SK-N-SH (cell line): Measurements from ENCODE around the gene SLC22A5. TPM values are rescaled to one million over a fixed set of nuclear protein-coding genes. Genes with fewer than 3 reads are reported as not detected.

Experiments
- CTCF ChIA-PET: fragments of 300-600, 350-600 bp; formaldehyde crosslinking; extraction: SDS; loops from one replicate; lab custom pipeline; 2021; lab: Yijun Ruan, JAX
- POLR2A ChIA-PET: fragments of 350-600 bp; sonication (Branson Sonifier 250); formaldehyde crosslinking; extraction: SDS; loops from one replicate; lab custom pipeline; 2020; ENCODE audit warnings: antibody characterized with exemption, inconsistent platforms; lab: Yijun Ruan, JAX
- DNase-seq: peaks from one replicate; pipeline ENCODE4 v3.0.0; 2012
- H2AFZ ChIP-seq: fragments of 200-600 bp; sonication (generic); 2 replicates; pipeline ENCODE4 v1.8.1; 2016; ENCODE audit warnings: antibody characterized with exemption, mild to moderate bottlenecking, low read depth
- H3F3A ChIP-seq: fragments of 200-600 bp; sonication (generic); replicated peaks from 2 replicates; pipeline ENCODE3; 2016; ENCODE audit warnings: antibody characterized with exemption, mild to moderate bottlenecking; ENCODE audit not compliant: insufficient read depth
- H3K27ac ChIP-seq, 2 experiments: fragments of 200-500 bp in 1 of 2; fragments of 200-600 bp in 1 of 2; sonication (Bioruptor generic) in 1 of 2; sonication (generic), shearing (Covaris generic) in 1 of 2; 2 replicates each; pipeline versions ENCODE4 v1.5.1 to v1.6.1; 2014 to 2016; ENCODE audit warnings: low read depth in 2 of 2, inconsistent platforms in 1 of 2, low read length in 1 of 2, mild to moderate bottlenecking in 1 of 2, mixed read lengths in 1 of 2
- H3K27me3 ChIP-seq: fragments of 200-600 bp; sonication (generic), shearing (Covaris generic); 2 replicates; pipeline ENCODE4 v1.6.1; 2016; ENCODE audit warnings: mixed run types; ENCODE audit not compliant: insufficient read depth
- H3K36me3 ChIP-seq, 2 experiments: fragments of 200-500 bp in 1 of 2; fragments of 200-600 bp in 1 of 2; sonication (Bioruptor generic) in 1 of 2; sonication (generic) in 1 of 2; replicated peaks in 1 of 2; 2 replicates each; pipeline versions ENCODE3 to v1.5.1; 2014 to 2016; ENCODE audit warnings: low read length in 1 of 2, mild to moderate bottlenecking in 1 of 2; ENCODE audit not compliant: insufficient read depth in 2 of 2, control insufficient read depth in 1 of 2
- H3K4me1 ChIP-seq, 2 experiments: fragments of 200-500 bp in 1 of 2; fragments of 200-600 bp in 1 of 2; sonication (Bioruptor generic) in 1 of 2; sonication (generic), shearing (Covaris generic) in 1 of 2; 2 replicates each; pipeline versions ENCODE4 v1.5.1 to v1.6.1; 2014 to 2016; ENCODE audit warnings: low read depth in 1 of 2, low read length in 1 of 2, mixed run types in 1 of 2; ENCODE audit not compliant: insufficient read depth in 2 of 2, control insufficient read depth in 1 of 2
- H3K4me2 ChIP-seq: fragments of 200-600 bp; sonication (generic), shearing (Covaris generic); 2 replicates; pipeline ENCODE4 v1.6.1; 2017; ENCODE audit warnings: mixed run types
- H3K4me3 ChIP-seq, 2 experiments: fragments of 200-500 bp in 1 of 2; fragments of 200-600 bp in 1 of 2; sonication (Bioruptor generic) in 1 of 2; sonication (generic), shearing (Covaris generic) in 1 of 2; 2 replicates each; pipeline versions ENCODE4 v1.5.1 to v1.8.1; 2014 to 2016; ENCODE audit warnings: low read depth in 2 of 2, inconsistent platforms in 1 of 2, low read length in 1 of 2, mild to moderate bottlenecking in 1 of 2, mixed read lengths in 1 of 2, moderate library complexity in 1 of 2
- H3K79me2 ChIP-seq: fragments of 200-600 bp; sonication (generic); 2 replicates; pipeline ENCODE4 v1.8.1; 2017; ENCODE audit warnings: mild to moderate bottlenecking; ENCODE audit not compliant: insufficient read depth
- H3K9ac ChIP-seq: fragments of 200-600 bp; sonication (generic); 2 replicates; pipeline ENCODE4 v1.6.1; 2017; ENCODE audit warnings: mixed run types
- H3K9me2 ChIP-seq: fragments of 200-600 bp; sonication (generic); 2 replicates; pipeline ENCODE4 v1.6.1; 2017; ENCODE audit warnings: mixed run types
- H3K9me3 ChIP-seq: fragments of 200-600 bp; sonication (generic); 2 replicates; pipeline ENCODE4 v1.6.1; 2017; ENCODE audit warnings: mixed run types, mild to moderate bottlenecking, moderate library complexity
- H4K20me1 ChIP-seq: fragments of 200-600 bp; sonication (generic); 2 replicates; pipeline ENCODE4 v1.6.1; 2017; ENCODE audit warnings: mild to moderate bottlenecking, mixed run types; ENCODE audit not compliant: insufficient read depth
- CTCF ChIP-seq: fragments of 200-600 bp; sonication (generic); IDR thresholded peaks from 2 replicates; pipeline ENCODE4 v1.6.1; 2017; ENCODE audit warnings: antibody characterized with exemption, mild to moderate bottlenecking, moderate library complexity
- ELF1 ChIP-seq: IDR thresholded peaks from 2 replicates; pipeline ENCODE4 v1.4.0; 2012
- EZH2phosphoT487 ChIP-seq: fragments of 200-600 bp; sonication (generic); IDR thresholded peaks from 2 replicates; pipeline ENCODE4 v1.6.1; 2017; ENCODE audit warnings: low read depth, mixed run types, mild to moderate bottlenecking, antibody characterized with exemption, moderate library complexity, borderline replicate concordance
- FOXM1 ChIP-seq: IDR thresholded peaks from 2 replicates; pipeline ENCODE4 v1.4.0; 2012; ENCODE audit warnings: low read depth, mild to moderate bottlenecking
- GATA2 ChIP-seq: sonication (generic); formaldehyde crosslinking; IDR thresholded peaks from 2 replicates; pipeline ENCODE4 v1.5.0; 2020; ENCODE audit warnings: mild to moderate bottlenecking, missing genetic modification reagents
- JUND ChIP-seq: IDR thresholded peaks from 2 replicates; pipeline ENCODE4 v1.4.0; 2012
- MAX ChIP-seq: IDR thresholded peaks from 2 replicates; pipeline ENCODE4 v1.4.0; 2012; ENCODE audit warnings: low read depth
- MXI1 ChIP-seq: IDR thresholded peaks from 2 replicates; pipeline ENCODE4 v1.6.1; 2012; ENCODE audit warnings: mild to moderate bottlenecking, low read depth, low read length, improper control_type of control experiment
- NRF1 ChIP-seq: IDR thresholded peaks from 2 replicates; pipeline ENCODE4 v1.6.1; 2012; ENCODE audit warnings: low read depth, mild to moderate bottlenecking, low read length
- RCOR1 ChIP-seq: fragments of 150-350 bp; IDR thresholded peaks from 2 replicates; pipeline ENCODE4 v1.6.1; 2017; ENCODE audit warnings: antibody characterized with exemption, low read length
- REST ChIP-seq: IDR thresholded peaks from 2 replicates; pipeline ENCODE4 v1.6.1; 2012; ENCODE audit warnings: mild to moderate bottlenecking, low read depth, low read length, moderate library complexity
- RFX5 ChIP-seq: IDR thresholded peaks from 2 replicates; pipeline ENCODE4 v1.6.1; 2012; ENCODE audit warnings: mild to moderate bottlenecking, improper control_type of control experiment, low read length
- SIN3A ChIP-seq: IDR thresholded peaks from 2 replicates; pipeline ENCODE4 v1.6.1; 2012; ENCODE audit warnings: low read depth, mild to moderate bottlenecking, low read length, moderate library complexity, borderline replicate concordance
- SMC3 ChIP-seq: IDR thresholded peaks from 2 replicates; pipeline ENCODE4 v1.6.1; 2012; ENCODE audit warnings: low read depth, low read length, improper control_type of control experiment
- TAF1 ChIP-seq: IDR thresholded peaks from 2 replicates; pipeline ENCODE4 v1.6.1; 2012; ENCODE audit warnings: low read depth, mild to moderate bottlenecking, low read length, moderate library complexity, borderline replicate concordance
- TCF12 ChIP-seq: IDR thresholded peaks from 2 replicates; pipeline ENCODE4 v1.4.0; 2012
- YY1 ChIP-seq: IDR thresholded peaks from 2 replicates; pipeline ENCODE4 v1.4.0; 2012; ENCODE audit warnings: low read depth, mild to moderate bottlenecking
- ZBTB33 ChIP-seq: IDR thresholded peaks from 2 replicates; pipeline ENCODE4 v1.4.0; 2012; ENCODE audit warnings: low read depth, borderline replicate concordance
- WGBS: methylation state at CpG from one replicate; pipeline ENCODE4 v1.1.6; 2017; ENCODE audit warnings: low lambda C conversion rate; 5-methylcytosine and 5-hydroxymethylcytosine counted together
- polyA plus RNA-seq, 3 experiments: library from polyadenylated mRNA; depleted of rRNA; stranded (reverse); fragments of >200 nt; gene quantifications; 2 replicates each; pipeline ENCODE4 v1.2.3, GENCODE V29; 2012

Gene SLC22A5
- polyA plus RNA-seq, 1 of the 3 experiments (the other 2 are of a cell fraction): 8.3 TPM

GRCh38 chr5:132383261-132383660, 13.8 kb downstream of the SLC22A5 start (continued):
- no peak for TF ChIP-seq YY1

- no peak overlapping the region for H3K4me2 ChIP-seq
- no peaks in the 10 kb centered on the region for H3K79me2 ChIP-seq
- H3K9me3 ChIP-seq: no peaks in the 10 kb centered on the region
- H2AFZ ChIP-seq: no peak overlapping the region
- no peaks in the 10 kb centered on the region for H4K20me1 ChIP-seq
- no peaks in the 10 kb centered on the region for H3K9me2 ChIP-seq
- H3K36me3 ChIP-seq: peaks cover 0 to 15% of the 10 kb centered on the region in 2 experiments
- H3K27me3 ChIP-seq: no peaks in the 10 kb centered on the region
- H3F3A ChIP-seq: peaks cover 14% of the 10 kb centered on the region
- no peak overlapping the region for H3K4me3 ChIP-seq
- WGBS: 80% methylated on average over 2 of the region's 5 CpGs
- H3K9ac ChIP-seq: no peak overlapping the region
- peaks cover 17% of the 10 kb centered on the region in 2 experiments for H3K4me1 ChIP-seq
- no peak overlapping the region for H3K27ac ChIP-seq
- DNase-seq: no peak
- POLR2A ChIA-PET: no interaction called here
- TF ChIP-seq TCF12 (no peak), CTCF (no peak), FOXM1 (no peak), SMC3 (no peak), MXI1 (no peak), RFX5 (no peak), ZBTB33 (no peak)
- CTCF ChIA-PET: interaction anchor here (0.8 to 10.3 kb wide), 9 partner anchors 8 to 143 kb away, joined by 3 to 189 read pairs (median 4); no protein-coding TSS in a partner anchor
Observed at GRCh38 chr5:132383984-132384383, 14.5 kb downstream of the SLC22A5 start.

GRCh38 chr5:132384506-132385050, 15.1 kb downstream of the SLC22A5 start:
- CTCF ChIA-PET: interaction anchor here (0.8 to 10.3 kb wide), 9 partner anchors 8 to 142 kb away, joined by 3 to 189 read pairs (median 4); no protein-coding TSS in a partner anchor
- Histone ChIP-seq H3K4me2 (no peak overlapping the region), H3K27me3 (no peaks in the 10 kb centered on the region), H3K4me3 (no peak overlapping the region), H2AFZ (no peak overlapping the region), H3K4me1 (peaks cover 22 to 23% of the 10 kb centered on the region in 2 experiments), H4K20me1 (no peaks in the 10 kb centered on the region), H3K9me3 (no peaks in the 10 kb centered on the region), H3K9me2 (no peaks in the 10 kb centered on the region), H3K36me3 (peaks cover 0 to 14% of the 10 kb centered on the region in 2 experiments), H3K27ac (no peak overlapping the region), H3F3A (peaks cover 18% of the 10 kb centered on the region), H3K79me2 (no peaks in the 10 kb centered on the region), H3K9ac (no peak overlapping the region)
- WGBS: 76% methylated on average over 3 of the region's 4 CpGs
- no peak for DNase-seq
- POLR2A ChIA-PET: no interaction called here
- TF ChIP-seq EZH2phosphoT487 (no peak), NRF1 (no peak), MXI1 (no peak), ELF1 (no peak), TAF1 (no peak), REST (no peak), FOXM1 (no peak), MAX (no peak), JUND (no peak), TCF12 (no peak), SIN3A (no peak), RCOR1 (no peak), GATA2 (CRISPR knock-in tag) (no peak)
